Measurements from ENCODE around the gene KRTAP4-12. TPM values are rescaled to one million over a fixed set of nuclear protein-coding genes. Genes with fewer than 3 reads are reported as not detected.
"Not testable (repeated sequence)": the region's sequence is repeated elsewhere in the genome, so short reads cannot be mapped to it uniquely, and the experiment has no call there.

KRTAP4-12 gene
- total and polyA plus RNA-seq, 4 experiments from 2014 or later, result not detected

GRCh38 chr17:41105347-41105746, 18.6 kb downstream of the KRTAP4-12 start, which contains the start of gene KRTAP4-9:
Gene KRTAP4-9 (plus strand): TSS chr17:41105389. CDS start chr17:41105389, 0 bp downstream.
- H3K4me1 ChIP-seq (ENCODE audit: insufficient read depth, low read length); POLR2A ChIA-PET (ENCODE audit: partially characterized antibody); H3K9me3 Mint-ChIP-seq; H3K36me3 ChIP-seq (ENCODE audit: insufficient read depth, low read length); intact Hi-C loops (cut with micrococcal nuclease); H3K27me3 ChIP-seq (ENCODE audit: insufficient read depth, low read length); DNase-seq; CTCF ChIA-PET (ENCODE audit: partially characterized antibody); H3K9me3 ChIP-seq (ENCODE audit: control insufficient read depth in 1 of 2, low read length in 2 of 2); H3K4me3 Mint-ChIP-seq; H3K4me3 ChIP-seq (ENCODE audit: low read length in 2 of 2); H3K27ac ChIP-seq (ENCODE audit: low read depth, low read length); H3K36me3 Mint-ChIP-seq: not testable (repeated sequence)
- H3K4me1 Mint-ChIP-seq, result peaks cover 0 to 24% (median 5%) of the 10 kb centered on the region in 4 donors
- peaks cover 7 to 17% of the 10 kb centered on the region in 2 donors for H3K27me3 Mint-ChIP-seq
- H3K27ac Mint-ChIP-seq, result peak within 1 kb of the TSS in 1 of 7 donors; percentile 76

GRCh38 chr17:41104386-41105038, 19.5 kb downstream of the KRTAP4-12 start:
- peaks cover 8 to 20% of the 10 kb centered on the region in 2 donors for H3K27me3 Mint-ChIP-seq
- H3K27ac ChIP-seq (ENCODE audit: low read depth, low read length); H3K36me3 Mint-ChIP-seq; H3K27me3 ChIP-seq (ENCODE audit: insufficient read depth, low read length); H3K27ac Mint-ChIP-seq; H3K4me3 ChIP-seq (ENCODE audit: low read length in 2 of 2); H3K4me3 Mint-ChIP-seq; H3K4me1 ChIP-seq (ENCODE audit: insufficient read depth, low read length); H3K36me3 ChIP-seq (ENCODE audit: insufficient read depth, low read length); DNase-seq; H3K9me3 ChIP-seq (ENCODE audit: control insufficient read depth in 1 of 2, low read length in 2 of 2); CTCF ChIA-PET (ENCODE audit: partially characterized antibody); H3K9me3 Mint-ChIP-seq; POLR2A ChIA-PET (ENCODE audit: partially characterized antibody): not testable (repeated sequence)
- intact Hi-C loops (cut with micrococcal nuclease), result loop anchor here (5.0 kb wide), 1 partner anchor 218 kb away; no protein-coding TSS in a partner anchor
- H3K4me1 Mint-ChIP-seq, result peaks cover 0 to 33% (median 9%) of the 10 kb centered on the region in 4 donors

GRCh38 chr17:41103896-41104295, 20.1 kb downstream of the KRTAP4-12 start:
- H3K4me1 ChIP-seq (ENCODE audit: insufficient read depth, low read length), result no peaks in the 10 kb centered on the region
- DNase-seq, result no peak
- no peaks in the 10 kb centered on the region for H3K36me3 ChIP-seq (ENCODE audit: insufficient read depth, low read length)
- POLR2A ChIA-PET (ENCODE audit: partially characterized antibody), result no interaction called here
- CTCF ChIA-PET (ENCODE audit: partially characterized antibody), result no interaction called here
- peaks cover 0 to 30% (median 9%) of the 10 kb centered on the region in 4 donors for H3K4me1 Mint-ChIP-seq
- H3K4me3 Mint-ChIP-seq, result no peak overlapping the region
- no peaks in the 10 kb centered on the region for H3K9me3 ChIP-seq (ENCODE audit: control insufficient read depth in 1 of 2, low read length in 2 of 2)
- intact Hi-C loops (cut with micrococcal nuclease), result loop anchor here (5.0 kb wide), 1 partner anchor 218 kb away; no protein-coding TSS in a partner anchor
- H3K27me3 Mint-ChIP-seq, result peaks cover 8 to 19% of the 10 kb centered on the region in 2 donors
- H3K27me3 ChIP-seq (ENCODE audit: insufficient read depth, low read length), result no peaks in the 10 kb centered on the region
- no peaks in the 10 kb centered on the region for H3K36me3 Mint-ChIP-seq
- no peak overlapping the region for H3K27ac Mint-ChIP-seq
- no peak overlapping the region for H3K27ac ChIP-seq (ENCODE audit: low read depth, low read length)
- no peaks in the 10 kb centered on the region for H3K9me3 Mint-ChIP-seq
- no peak overlapping the region for H3K4me3 ChIP-seq (ENCODE audit: low read length in 2 of 2)

- POLR2A ChIA-PET (ENCODE audit: partially characterized antibody), result no interaction called here
- Mint-ChIP-seq H3K4me3 (no peak within 1 kb of the TSS), H3K27me3 (peaks cover 14 to 16% of the 10 kb centered on the region in 2 donors), H3K27ac (peak within 1 kb of the TSS in 2 of 7 donors; percentile 28 to 59), H3K9me3 (no peaks in the 10 kb centered on the region), H3K4me1 (peaks cover 0 to 15% (median 5%) of the 10 kb centered on the region in 4 donors), H3K36me3 (no peaks in the 10 kb centered on the region)
- DNase-seq, result no peak
- CTCF ChIA-PET (ENCODE audit: partially characterized antibody), result no interaction called here
- Histone ChIP-seq H3K36me3 (ENCODE audit: insufficient read depth, low read length) (no peaks in the 10 kb centered on the region), H3K9me3 (ENCODE audit: control insufficient read depth in 1 of 2, low read length in 2 of 2) (no peaks in the 10 kb centered on the region), H3K27ac (ENCODE audit: low read depth, low read length) (no peak within 1 kb of the TSS), H3K4me1 (ENCODE audit: insufficient read depth, low read length) (no peaks in the 10 kb centered on the region), H3K27me3 (ENCODE audit: insufficient read depth, low read length) (no peaks in the 10 kb centered on the region), H3K4me3 (ENCODE audit: low read length in 2 of 2) (no peak within 1 kb of the TSS)
- intact Hi-C loops (cut with micrococcal nuclease), result loop anchor here (5.0 kb wide), 1 partner anchor 221 kb away; no protein-coding TSS in a partner anchor
Measured at GRCh38 chr17:41101586-41102259, 22.3 kb downstream of the KRTAP4-12 start, which contains the start of gene KRTAP4-16. Gene KRTAP4-16 (minus strand): TSS chr17:41102209. CDS start chr17:41102209, 0 bp downstream.

GRCh38 chr17:41099682-41100480, 24.1 kb downstream of the KRTAP4-12 start:
- H3K27ac Mint-ChIP-seq; H3K4me3 ChIP-seq (ENCODE audit: low read length in 2 of 2); H3K36me3 Mint-ChIP-seq; H3K9me3 Mint-ChIP-seq; H3K27ac ChIP-seq (ENCODE audit: low read depth, low read length); H3K9me3 ChIP-seq (ENCODE audit: control insufficient read depth in 1 of 2, low read length in 2 of 2); H3K4me1 Mint-ChIP-seq; H3K27me3 ChIP-seq (ENCODE audit: insufficient read depth, low read length); POLR2A ChIA-PET (ENCODE audit: partially characterized antibody); H3K36me3 ChIP-seq (ENCODE audit: insufficient read depth, low read length); CTCF ChIA-PET (ENCODE audit: partially characterized antibody); H3K4me1 ChIP-seq (ENCODE audit: insufficient read depth, low read length); DNase-seq: not testable (repeated sequence)
- intact Hi-C loops (cut with micrococcal nuclease), result loop anchor here (5.0 kb wide), 1 partner anchor 222 kb away; no protein-coding TSS in a partner anchor
- H3K4me3 Mint-ChIP-seq, result peak overlapping the region in 2 of 8 donors; percentile 33 to 52
- peaks cover 14 to 18% of the 10 kb centered on the region in 2 donors for H3K27me3 Mint-ChIP-seq

- CTCF ChIA-PET (ENCODE audit: partially characterized antibody), result no interaction called here
Measured at GRCh38 chr17:41098481-41098880, 25.5 kb downstream of the KRTAP4-12 start.

GRCh38 chr17:41098042-41098441, 25.9 kb downstream of the KRTAP4-12 start, which contains the start of gene KRTAP4-8:
Gene KRTAP4-8 (minus strand): TSS chr17:41098142. CDS start chr17:41098084, 58 bp downstream.
- ChIA-PET POLR2A (ENCODE audit: partially characterized antibody) (no interaction called here), CTCF (ENCODE audit: partially characterized antibody) (no interaction called here)
- Mint-ChIP-seq H3K4me1 (peaks cover 0 to 10% (median 5%) of the 10 kb centered on the region in 4 donors), H3K36me3 (no peaks in the 10 kb centered on the region), H3K27me3 (peaks cover 15 to 16% of the 10 kb centered on the region in 2 donors), H3K4me3 (peak within 1 kb of the TSS in 1 of 8 donors; percentile 49), H3K27ac (peak within 1 kb of the TSS in 1 of 7 donors; percentile 29), H3K9me3 (peaks cover 0 to 3% (median 1%) of the 10 kb centered on the region in 8 donors)
- DNase-seq, result no peak
- intact Hi-C loops (cut with micrococcal nuclease), result no loop called here
- Histone ChIP-seq H3K4me3 (ENCODE audit: low read length in 2 of 2) (no peak within 1 kb of the TSS), H3K4me1 (ENCODE audit: insufficient read depth, low read length) (no peaks in the 10 kb centered on the region), H3K27ac (ENCODE audit: low read depth, low read length) (no peak within 1 kb of the TSS), H3K36me3 (ENCODE audit: insufficient read depth, low read length) (no peaks in the 10 kb centered on the region), H3K9me3 (ENCODE audit: control insufficient read depth in 1 of 2, low read length in 2 of 2) (no peaks in the 10 kb centered on the region), H3K27me3 (ENCODE audit: insufficient read depth, low read length) (no peaks in the 10 kb centered on the region)

More at GRCh38 chr17:41098481-41098880, 25.5 kb downstream of the KRTAP4-12 start:
- Histone ChIP-seq H3K9me3 (ENCODE audit: control insufficient read depth in 1 of 2, low read length in 2 of 2) (no peaks in the 10 kb centered on the region), H3K4me3 (ENCODE audit: low read length in 2 of 2) (no peak overlapping the region), H3K27me3 (ENCODE audit: insufficient read depth, low read length) (no peaks in the 10 kb centered on the region), H3K4me1 (ENCODE audit: insufficient read depth, low read length) (no peaks in the 10 kb centered on the region), H3K27ac (ENCODE audit: low read depth, low read length) (no peak overlapping the region), H3K36me3 (ENCODE audit: insufficient read depth, low read length) (no peaks in the 10 kb centered on the region)
- H3K27ac Mint-ChIP-seq, result no peak overlapping the region
- intact Hi-C loops (cut with micrococcal nuclease), result no loop called here
- peaks cover 15 to 16% of the 10 kb centered on the region in 2 donors for H3K27me3 Mint-ChIP-seq
- POLR2A ChIA-PET (ENCODE audit: partially characterized antibody), result no interaction called here
- peaks cover 0 to 10% (median 5%) of the 10 kb centered on the region in 4 donors for H3K4me1 Mint-ChIP-seq
- no peak for DNase-seq
- no peaks in the 10 kb centered on the region for H3K36me3 Mint-ChIP-seq
- H3K4me3 Mint-ChIP-seq, result no peak overlapping the region
- peaks cover 0 to 2% (median 0%) of the 10 kb centered on the region in 8 donors for H3K9me3 Mint-ChIP-seq
